IMR-90 (cell line): Measurements from ENCODE around the gene C5orf15. TPM values are rescaled to one million over a fixed set of nuclear protein-coding genes. Genes with fewer than 3 reads are reported as not detected.

Source experiments
- ATAC-seq: fragments of 200-7000 bp; cut with Tn5 transposase; 2 replicates; pipeline ENCODE4 v1.9.1; 2020; ENCODE audit warnings: low read depth, mild to moderate bottlenecking, moderate library complexity
- BruUV-seq: library from RNA; stranded (reverse); fragments of 400-500 nt; replicated peaks from 2 replicates; lab custom pipeline; 2021; lab: Mats Ljungman, UMichigan
- CTCF ChIA-PET: fragments of 300-600 bp; formaldehyde crosslinking; extraction: SDS; loops from one replicate; lab custom pipeline; 2021; ENCODE audit warnings: antibody characterized with exemption; lab: Yijun Ruan, JAX
- POLR2A ChIA-PET: fragments of 300-600 bp; sonication (Branson Sonifier 250); formaldehyde crosslinking; loops from one replicate; lab custom pipeline; 2022; ENCODE audit warnings: antibody characterized with exemption; ENCODE audit not compliant: unreplicated experiment; lab: Charles Lee
- DNase-seq: peaks from one replicate; pipeline ENCODE4 v3.0.0; 2013
- H2AFZ ChIP-seq: replicated peaks from 2 replicates; pipeline ENCODE3; 2013; ENCODE audit warnings: low read length, mild to moderate bottlenecking; ENCODE audit not compliant: poor library complexity
- H2AK5ac ChIP-seq: 2 replicates; pipeline ENCODE4 v1.6.1; 2013; ENCODE audit warnings: low read depth, low read length, inconsistent platforms
- H2AK9ac ChIP-seq: replicated peaks from 2 replicates; pipeline ENCODE3; 2013; ENCODE audit warnings: mild to moderate bottlenecking, low read depth, low read length, moderate library complexity; ENCODE audit not compliant: poor library complexity
- H2BK120ac ChIP-seq: 2 replicates; pipeline ENCODE4 v1.6.1; 2013; ENCODE audit warnings: low read depth, low read length, inconsistent platforms
- H2BK15ac ChIP-seq: 3 replicates; pipeline ENCODE4 v1.6.1; 2013; ENCODE audit warnings: low read depth, low read length, inconsistent platforms
- H2BK20ac ChIP-seq: 2 replicates; pipeline ENCODE4 v1.6.1; 2013; ENCODE audit warnings: low read depth, mild to moderate bottlenecking, inconsistent platforms, low read length, moderate library complexity
- H2BK5ac ChIP-seq: 2 replicates; pipeline ENCODE4 v1.6.1; 2013; ENCODE audit warnings: mild to moderate bottlenecking, low read depth, low read length, inconsistent platforms; ENCODE audit not compliant: poor library complexity, severe bottlenecking
- H3K14ac ChIP-seq: replicated peaks from 2 replicates; pipeline ENCODE4 v1.6.1; 2013; ENCODE audit warnings: low read depth, low read length, inconsistent platforms
- H3K18ac ChIP-seq: 2 replicates; pipeline ENCODE4 v1.6.1; 2013; ENCODE audit warnings: low read depth, low read length, control low read depth
- H3K23ac ChIP-seq: 2 replicates; pipeline ENCODE4 v1.6.1; 2013; ENCODE audit warnings: low read depth, low read length, inconsistent platforms
- H3K27ac ChIP-seq: 2 replicates; pipeline ENCODE4 v1.5.1; 2013; ENCODE audit warnings: mild to moderate bottlenecking, control low read depth, low read length; ENCODE audit not compliant: insufficient read depth
- H3K27me3 ChIP-seq: 2 replicates; pipeline ENCODE4 v1.6.1; 2013; ENCODE audit warnings: low read length; ENCODE audit not compliant: control insufficient read depth, insufficient read depth
- H3K36me3 ChIP-seq: 2 replicates; pipeline ENCODE4 v1.6.1; 2013; ENCODE audit warnings: low read length, mixed read lengths; ENCODE audit not compliant: control insufficient read depth, insufficient read depth
- H3K4ac ChIP-seq: 2 replicates; pipeline ENCODE4 v1.6.1; 2013; ENCODE audit warnings: low read depth, low read length, inconsistent platforms
- H3K4me1 ChIP-seq: 2 replicates; pipeline ENCODE4 v1.6.1; 2013; ENCODE audit warnings: low read length, mixed read lengths; ENCODE audit not compliant: control insufficient read depth, insufficient read depth
- H3K4me2 ChIP-seq: 2 replicates; pipeline ENCODE4 v1.6.1; 2013; ENCODE audit warnings: low read depth, mild to moderate bottlenecking, control low read depth, low read length, moderate library complexity
- H3K4me3 ChIP-seq: 2 replicates; pipeline ENCODE4 v1.5.1; 2013; ENCODE audit warnings: low read depth, mild to moderate bottlenecking, control low read depth, low read length, moderate library complexity; ENCODE audit not compliant: insufficient read depth
- H3K56ac ChIP-seq: 2 replicates; pipeline ENCODE4 v1.6.1; 2013; ENCODE audit warnings: low read length, inconsistent platforms; ENCODE audit not compliant: insufficient read depth; ENCODE audit errors: extremely low read depth
- H3K79me1 ChIP-seq, 2 experiments: 2 replicates each; pipeline ENCODE4 v1.6.1; 2013; ENCODE audit warnings: low read length in 2 of 2, inconsistent platforms in 1 of 2, low read depth in 1 of 2
- H3K9ac ChIP-seq: 2 replicates; pipeline ENCODE4 v1.6.1; 2013; ENCODE audit warnings: low read depth, low read length, control low read depth
- H3K9me1 ChIP-seq: 2 replicates; pipeline ENCODE4 v1.6.1; 2013; ENCODE audit warnings: low read length, inconsistent platforms; ENCODE audit not compliant: insufficient read depth
- H3K9me3 ChIP-seq: 2 replicates; pipeline ENCODE4 v1.6.1; 2013; ENCODE audit warnings: low read length; ENCODE audit not compliant: control insufficient read depth, insufficient read depth
- H4K20me1 ChIP-seq: 2 replicates; pipeline ENCODE4 v1.6.1; 2013; ENCODE audit warnings: low read length, inconsistent platforms; ENCODE audit not compliant: insufficient read depth
- H4K5ac ChIP-seq: 2 replicates; pipeline ENCODE4 v1.6.1; 2013; ENCODE audit warnings: mild to moderate bottlenecking, low read depth, low read length, control low read depth
- H4K8ac ChIP-seq, 2 experiments: 2 replicates each; pipeline ENCODE4 v1.6.1; 2013; ENCODE audit warnings: low read depth in 2 of 2, low read length in 2 of 2, control low read depth in 1 of 2, inconsistent platforms in 1 of 2
- H4K91ac ChIP-seq: 2 replicates; pipeline ENCODE4 v1.6.1; 2013; ENCODE audit warnings: low read depth, low read length, inconsistent platforms; ENCODE audit not compliant: insufficient read depth
- BHLHE40 ChIP-seq: fragments of 150-350 bp; IDR thresholded peaks from 2 replicates; pipeline ENCODE4 v1.6.1; 2016; ENCODE audit warnings: mild to moderate bottlenecking, low read depth, low read length
- CEBPB ChIP-seq: IDR thresholded peaks from 2 replicates; pipeline ENCODE4 v1.6.1; 2012; ENCODE audit warnings: low read depth, low read length, improper control_type of control experiment
- CHD1 ChIP-seq: IDR thresholded peaks from 2 replicates; pipeline ENCODE4 v1.6.1; 2012; ENCODE audit warnings: low read depth, low read length, improper control_type of control experiment
- FOS ChIP-seq: fragments of 150-350 bp; IDR thresholded peaks from 2 replicates; pipeline ENCODE4 v1.6.1; 2016; ENCODE audit warnings: low read depth, low read length
- MAFK ChIP-seq: IDR thresholded peaks from 2 replicates; pipeline ENCODE4 v1.6.1; 2012; ENCODE audit warnings: low read depth, low read length, improper control_type of control experiment
- MAZ ChIP-seq: IDR thresholded peaks from 2 replicates; pipeline ENCODE4 v1.6.1; 2012; ENCODE audit warnings: low read depth, mild to moderate bottlenecking, low read length, improper control_type of control experiment, moderate library complexity, borderline replicate concordance
- MXI1 ChIP-seq: IDR thresholded peaks from 2 replicates; pipeline ENCODE4 v1.6.1; 2012; ENCODE audit warnings: low read depth, mild to moderate bottlenecking, low read length, moderate library complexity, borderline replicate concordance
- NFE2L2 ChIP-seq: fragments of 150-350 bp; IDR thresholded peaks from 2 replicates; pipeline ENCODE4 v1.6.1; 2016; ENCODE audit warnings: low read depth, mild to moderate bottlenecking, low read length
- POLR2A ChIP-seq: IDR thresholded peaks from 2 replicates; pipeline ENCODE4 v1.6.1; 2012; ENCODE audit warnings: mild to moderate bottlenecking, low read depth, low read length
- RCOR1 ChIP-seq: IDR thresholded peaks from 2 replicates; pipeline ENCODE4 v1.6.1; 2012; ENCODE audit warnings: mild to moderate bottlenecking, low read length, improper control_type of control experiment; ENCODE audit not compliant: insufficient replicate concordance
- RFX5 ChIP-seq: IDR thresholded peaks from 2 replicates; pipeline ENCODE4 v1.8.0; 2012; ENCODE audit warnings: low read depth, mild to moderate bottlenecking, low read length, moderate library complexity
- SMC3 ChIP-seq: fragments of 150-350 bp; IDR thresholded peaks from 2 replicates; pipeline ENCODE4 v1.6.1; 2016; ENCODE audit warnings: low read depth, mild to moderate bottlenecking, antibody characterized with exemption, low read length, moderate library complexity
- WGBS, 2 experiments: methylation state at CpG; one replicate each; pipeline versions ENCODE4 v1.1.5 to v1.1.7; 2013; ENCODE audit warnings: missing lambda C conversion rate in 2 of 2; ENCODE audit not compliant: insufficient read length in 1 of 2; ENCODE audit errors: extremely low coverage in 2 of 2; 5-methylcytosine and 5-hydroxymethylcytosine counted together
- dilution Hi-C: fragments of 300-500 bp; cut with HindIII; formaldehyde crosslinking; loops from one replicate; pipeline ENCODE4 v1.14.3; 2018; ENCODE audit warnings: low sequenced_read_pairs; ENCODE audit not compliant: unreplicated experiment
- in situ Hi-C: fragments of 300-500 bp; cut with MboI; formaldehyde crosslinking; loops from 3 replicates; pipeline ENCODE4 v1.14.3; 2019; ENCODE audit warnings: low sequenced_read_pairs, inconsistent platforms, mixed read lengths
- intact Hi-C: fragments of 100-400 bp; cut with micrococcal nuclease; formaldehyde crosslinking; loops from 2 replicates; pipeline ENCODE4 v1.10.0; 2022
- polyA plus RNA-seq, 3 experiments: library from polyadenylated mRNA; depleted of rRNA; stranded (reverse); fragments of >200 nt; gene quantifications; 2 replicates each; pipeline ENCODE4 v1.2.3, GENCODE V29; 2012; ENCODE audit warnings: low replicate concordance in 1 of 3
- total RNA-seq: library from RNA; depleted of rRNA; stranded (reverse); fragments of >200 nt; gene quantifications from 2 replicates; pipeline ENCODE4 v1.2.3, GENCODE V29; 2012
- TF ChIP-seq, protein P1 (sequence below): fragments of 150-350 bp; IDR thresholded peaks from 2 replicates; pipeline ENCODE4 v1.6.1; 2017; ENCODE audit warnings: mild to moderate bottlenecking, antibody characterized with exemption, low read length, low read depth
- TF ChIP-seq, protein P2 (sequence below): conservative IDR thresholded peaks from 2 replicates; pipeline ENCODE4 v1.5.1; 2012; ENCODE audit warnings: mild to moderate bottlenecking, low read depth, low read length, improper control_type of control experiment
- TF ChIP-seq, protein P3 (sequence below): fragments of 150-350 bp; IDR thresholded peaks from 2 replicates; pipeline ENCODE4 v1.6.1; 2016; ENCODE audit warnings: low read depth, mild to moderate bottlenecking, low read length, moderate library complexity, borderline replicate concordance

C5orf15 gene
- total and polyA plus RNA-seq, 2 of the 4 experiments (the other 2 are of a cell fraction): 35.1 to 73.5 TPM

DNA sequence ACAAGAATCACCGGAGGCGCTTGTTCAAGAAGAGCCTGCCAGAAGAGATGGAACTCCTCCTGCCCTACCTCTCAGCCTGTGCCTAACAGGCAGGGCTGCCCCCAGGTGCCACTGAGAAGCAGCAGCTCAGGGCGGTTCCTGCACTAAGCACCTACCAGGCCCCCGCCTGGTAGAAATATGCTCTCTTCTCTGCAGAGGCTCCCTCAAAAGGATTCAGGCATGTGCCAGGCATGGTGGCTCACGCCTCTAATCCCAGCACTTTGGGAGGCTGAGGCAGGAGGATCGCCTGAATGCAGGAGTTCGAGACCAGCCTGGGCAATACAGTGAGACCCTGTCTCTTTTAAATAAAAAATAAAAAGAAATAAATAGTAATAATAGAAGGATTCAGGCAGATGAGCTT, 30.4 kb upstream of the C5orf15 start:
- no peaks in the 10 kb centered on the region for H3K9me3 ChIP-seq
- no peak overlapping the region for H3K4me2 ChIP-seq
- no peak overlapping the region for H3K27ac ChIP-seq
- H2BK5ac ChIP-seq: no peak overlapping the region
- H3K56ac ChIP-seq: no peak overlapping the region
- H2BK120ac ChIP-seq: no peak overlapping the region
- peaks cover 45% of the 10 kb centered on the region for H3K4me1 ChIP-seq
- DNase-seq (no peak), ATAC-seq (no peak)
- peaks cover 100% of the 10 kb centered on the region for H4K20me1 ChIP-seq
- no TSS peak for BruUV-seq
- POLR2A ChIA-PET: no interaction called here
- H3K23ac ChIP-seq: no peak overlapping the region
- H4K91ac ChIP-seq: no peak overlapping the region
- H2BK15ac ChIP-seq: no peak overlapping the region
- no peak overlapping the region for H4K8ac ChIP-seq
- H2BK20ac ChIP-seq: no peak overlapping the region
- CTCF ChIA-PET: interaction anchor here (1.1 kb wide), 1 partner anchor 28 kb away, joined by 3 read pairs; no protein-coding TSS in a partner anchor
- in situ Hi-C loops (no loop called here), dilution Hi-C loops (no loop called here), intact Hi-C loops (no loop called here)
- H3K4me3 ChIP-seq: no peak overlapping the region
- no peak overlapping the region for H3K18ac ChIP-seq
- no peak overlapping the region for H3K4ac ChIP-seq
- WGBS, 2 experiments: no CpG with 5 or more reads among the region's 7 CpGs
- no peak overlapping the region for H3K14ac ChIP-seq
- no peak overlapping the region for H3K9ac ChIP-seq
- no peak overlapping the region for H2AK9ac ChIP-seq
- no peaks in the 10 kb centered on the region for H3K27me3 ChIP-seq
- peaks cover 3 to 91% of the 10 kb centered on the region in 2 experiments for H3K79me1 ChIP-seq
- no peak overlapping the region for H2AK5ac ChIP-seq
- H3K36me3 ChIP-seq: peaks cover 15% of the 10 kb centered on the region
- H4K5ac ChIP-seq: no peak overlapping the region
- TF ChIP-seq, protein P1, sequence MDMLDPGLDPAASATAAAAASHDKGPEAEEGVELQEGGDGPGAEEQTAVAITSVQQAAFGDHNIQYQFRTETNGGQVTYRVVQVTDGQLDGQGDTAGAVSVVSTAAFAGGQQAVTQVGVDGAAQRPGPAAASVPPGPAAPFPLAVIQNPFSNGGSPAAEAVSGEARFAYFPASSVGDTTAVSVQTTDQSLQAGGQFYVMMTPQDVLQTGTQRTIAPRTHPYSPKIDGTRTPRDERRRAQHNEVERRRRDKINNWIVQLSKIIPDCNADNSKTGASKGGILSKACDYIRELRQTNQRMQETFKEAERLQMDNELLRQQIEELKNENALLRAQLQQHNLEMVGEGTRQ: no peak
- TF ChIP-seq RCOR1 (no peak), NFE2L2 (no peak), MXI1 (no peak), MAZ (no peak), CEBPB (no peak), MAFK (no peak), POLR2A (no peak), FOS (no peak), CHD1 (no peak), SMC3 (no peak), BHLHE40 (no peak), RFX5 (no peak)
- TF ChIP-seq, protein P2, sequence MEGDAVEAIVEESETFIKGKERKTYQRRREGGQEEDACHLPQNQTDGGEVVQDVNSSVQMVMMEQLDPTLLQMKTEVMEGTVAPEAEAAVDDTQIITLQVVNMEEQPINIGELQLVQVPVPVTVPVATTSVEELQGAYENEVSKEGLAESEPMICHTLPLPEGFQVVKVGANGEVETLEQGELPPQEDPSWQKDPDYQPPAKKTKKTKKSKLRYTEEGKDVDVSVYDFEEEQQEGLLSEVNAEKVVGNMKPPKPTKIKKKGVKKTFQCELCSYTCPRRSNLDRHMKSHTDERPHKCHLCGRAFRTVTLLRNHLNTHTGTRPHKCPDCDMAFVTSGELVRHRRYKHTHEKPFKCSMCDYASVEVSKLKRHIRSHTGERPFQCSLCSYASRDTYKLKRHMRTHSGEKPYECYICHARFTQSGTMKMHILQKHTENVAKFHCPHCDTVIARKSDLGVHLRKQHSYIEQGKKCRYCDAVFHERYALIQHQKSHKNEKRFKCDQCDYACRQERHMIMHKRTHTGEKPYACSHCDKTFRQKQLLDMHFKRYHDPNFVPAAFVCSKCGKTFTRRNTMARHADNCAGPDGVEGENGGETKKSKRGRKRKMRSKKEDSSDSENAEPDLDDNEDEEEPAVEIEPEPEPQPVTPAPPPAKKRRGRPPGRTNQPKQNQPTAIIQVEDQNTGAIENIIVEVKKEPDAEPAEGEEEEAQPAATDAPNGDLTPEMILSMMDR: no peak
- TF ChIP-seq, protein P3, sequence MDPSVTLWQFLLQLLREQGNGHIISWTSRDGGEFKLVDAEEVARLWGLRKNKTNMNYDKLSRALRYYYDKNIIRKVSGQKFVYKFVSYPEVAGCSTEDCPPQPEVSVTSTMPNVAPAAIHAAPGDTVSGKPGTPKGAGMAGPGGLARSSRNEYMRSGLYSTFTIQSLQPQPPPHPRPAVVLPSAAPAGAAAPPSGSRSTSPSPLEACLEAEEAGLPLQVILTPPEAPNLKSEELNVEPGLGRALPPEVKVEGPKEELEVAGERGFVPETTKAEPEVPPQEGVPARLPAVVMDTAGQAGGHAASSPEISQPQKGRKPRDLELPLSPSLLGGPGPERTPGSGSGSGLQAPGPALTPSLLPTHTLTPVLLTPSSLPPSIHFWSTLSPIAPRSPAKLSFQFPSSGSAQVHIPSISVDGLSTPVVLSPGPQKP: no peak
- H2AFZ ChIP-seq: no peak overlapping the region
- H3K9me1 ChIP-seq: peaks cover 56% of the 10 kb centered on the region
